Renal pelvis (tissue), 12 donors: ENCODE measurements around the gene HCRT. TPM values are rescaled to one million over a fixed set of nuclear protein-coding genes. Genes with fewer than 3 reads are reported as not detected.
A peak's percentile ranks its signal among the peaks of the same experiment; 100 is the strongest.
"Not testable (repeated sequence)": the region's sequence is repeated elsewhere in the genome, so short reads cannot be mapped to it uniquely, and the experiment has no call there.

Source experiments
- DNase-seq: peaks from one replicate; pipeline ENCODE4 v3.0.0-alpha.2; 2013
- long read RNA-seq, 16 experiments: transcript quantifications; one replicate each; lab custom pipeline, GENCODE V29; 2026
- polyA plus RNA-seq, 3 donors: library from polyadenylated mRNA; unstranded; fragments of 120-200 nt; gene quantifications; one replicate each; pipeline ENCODE4 v1.2.1, GENCODE V29; 2013; ENCODE audit not compliant: insufficient read length in 3 of 3

The HCRT gene
- polyA plus RNA-seq: not detected
- long read RNA-seq, donor 1: 0 reads
- long read RNA-seq, donor 2: 0 reads
- long read RNA-seq, donor 3: 0 reads
- long read RNA-seq, donor 4: 0 reads
- long read RNA-seq, donor 5: 0 reads
- long read RNA-seq, donor 6: 0 reads
- long read RNA-seq, donor 7: 0 reads
- long read RNA-seq, donor 8: 0 reads
- long read RNA-seq, donor 9: 0 reads
- long read RNA-seq, donor 10: 0 reads
- long read RNA-seq, donor 11, partial matches to known transcripts: 0 of 2 reads
- long read RNA-seq, donor 11, other reads (novel, unspliced or antisense): 0 of 2 reads
- long read RNA-seq, donor 12: 0 reads
- long read RNA-seq, donor 13: 0 reads
- long read RNA-seq, donor 14: 0 reads
- long read RNA-seq, donor 15: 0 reads
- long read RNA-seq, donor 16: 0 reads

- DNase-seq: no peak
These were observed at the start of gene HCRT for GRCh38 chr17:42184713-42185620. Gene HCRT (minus strand): TSS chr17:42185452. CDS start chr17:42185365, 87 bp downstream.

DNA sequence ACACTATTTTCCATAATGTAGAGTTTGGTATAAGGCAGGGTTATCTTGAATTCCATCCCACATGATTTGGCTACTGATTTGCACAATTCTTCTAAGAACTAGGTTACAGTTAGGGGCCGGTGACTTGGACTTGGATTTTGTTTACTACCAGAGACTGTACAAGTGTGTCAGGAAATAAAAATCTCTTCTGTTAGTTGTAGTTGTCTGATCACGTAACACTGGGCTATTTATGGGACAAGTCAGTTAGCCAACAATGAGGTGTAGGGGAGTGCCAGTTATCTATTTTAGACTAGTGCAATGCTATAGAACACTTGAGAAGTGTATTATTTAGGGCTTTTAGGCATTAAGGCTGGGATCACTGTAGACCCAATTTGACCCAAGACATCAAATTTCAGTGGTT, 48.7 kb upstream of the HCRT start:
- no peak for DNase-seq

- no peak for DNase-seq
These were observed 47.9 kb upstream of the HCRT start for GRCh38 chr17:42233156-42233555.

- no peak for DNase-seq
These were observed 45.0 kb upstream of the HCRT start for GRCh38 chr17:42230225-42230624.

DNA sequence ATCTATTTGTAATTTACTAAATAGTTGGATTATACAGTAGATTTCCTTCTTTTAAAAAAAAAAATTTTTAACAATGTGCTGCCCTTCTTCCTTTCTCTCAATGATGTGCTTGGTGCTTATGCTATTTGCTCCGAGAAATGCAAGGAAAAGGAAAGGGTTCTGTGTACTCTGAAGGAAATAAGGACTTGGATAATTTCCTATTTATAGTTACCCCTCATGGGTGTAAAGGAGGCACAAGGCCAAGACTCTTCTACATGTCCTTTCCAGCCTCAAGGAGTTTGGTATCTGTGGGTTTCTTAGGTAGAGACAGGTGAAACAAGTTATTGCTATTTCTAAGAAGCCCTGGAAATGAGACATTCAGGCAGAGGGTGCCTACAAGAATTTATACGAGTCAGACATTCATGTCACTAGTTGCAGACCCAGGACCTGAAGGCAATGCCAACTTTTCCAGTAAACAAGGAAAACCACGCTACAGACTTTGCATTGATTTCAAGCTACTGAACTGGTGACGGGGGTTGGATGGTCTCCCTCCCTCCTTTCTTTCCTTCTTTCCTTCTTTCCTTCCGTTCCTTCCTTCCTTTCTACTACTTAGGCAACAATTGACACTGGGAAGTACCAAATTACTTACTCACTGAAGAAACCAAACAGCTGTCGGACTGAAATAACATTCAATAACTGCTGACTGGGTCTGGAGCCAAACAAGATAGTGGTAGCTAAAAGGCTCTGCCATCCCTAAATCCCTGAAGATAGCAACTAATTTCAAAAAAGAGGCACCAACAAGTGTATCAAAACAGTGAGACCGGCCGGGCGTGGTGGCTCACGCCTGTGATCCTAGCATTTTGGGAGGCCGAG, 42.8 kb upstream of the HCRT start:
- DNase-seq: no peak

DNA sequence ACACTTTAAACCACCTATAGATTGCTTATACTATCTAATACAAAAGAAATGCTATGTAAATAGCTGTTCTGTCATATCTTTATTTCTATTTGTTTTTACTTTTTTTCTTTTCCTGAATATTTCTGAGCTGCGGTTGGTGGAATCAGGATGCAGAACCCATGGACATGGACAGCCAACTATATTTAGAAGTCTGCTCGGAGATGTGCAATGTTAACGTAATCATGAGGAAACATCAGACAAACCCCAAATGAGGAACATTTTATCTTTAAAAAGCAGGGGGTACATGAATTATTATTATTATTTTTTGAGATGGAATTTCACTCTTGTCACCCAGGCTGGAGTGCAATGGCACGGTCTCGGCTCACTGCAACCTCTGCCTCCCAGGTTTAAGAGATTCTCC, 40.4 kb upstream of the HCRT start:
- DNase-seq: no peak

DNA sequence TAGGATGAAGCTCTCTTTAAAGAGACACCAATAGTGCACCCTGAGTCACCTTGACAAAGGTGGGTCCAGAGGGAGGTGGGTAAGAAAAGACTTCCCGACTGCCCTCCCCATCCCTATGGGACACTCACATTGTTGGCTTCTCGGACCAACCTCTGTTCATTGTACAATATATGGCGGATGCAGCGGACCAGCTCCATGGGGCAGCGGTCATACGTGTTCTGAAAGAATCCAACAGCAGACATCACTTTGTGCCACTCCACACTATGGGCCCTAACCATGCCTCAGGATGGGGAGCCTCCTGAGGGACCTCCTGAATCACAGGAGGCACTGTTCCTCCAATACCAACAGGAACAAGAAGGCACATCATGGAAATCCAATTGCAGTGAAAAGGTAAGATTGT, 39.4 kb upstream of the HCRT start:
- DNase-seq: no peak

GRCh38 chr17:42221886-42222745, 36.9 kb upstream of the HCRT start:
- peak; percentile 33 for DNase-seq

GRCh38 chr17:42219280-42219679, 34.0 kb upstream of the HCRT start:
- not testable (repeated sequence) for DNase-seq

GRCh38 chr17:42214156-42214555, 28.9 kb upstream of the HCRT start:
- DNase-seq: no peak

DNA sequence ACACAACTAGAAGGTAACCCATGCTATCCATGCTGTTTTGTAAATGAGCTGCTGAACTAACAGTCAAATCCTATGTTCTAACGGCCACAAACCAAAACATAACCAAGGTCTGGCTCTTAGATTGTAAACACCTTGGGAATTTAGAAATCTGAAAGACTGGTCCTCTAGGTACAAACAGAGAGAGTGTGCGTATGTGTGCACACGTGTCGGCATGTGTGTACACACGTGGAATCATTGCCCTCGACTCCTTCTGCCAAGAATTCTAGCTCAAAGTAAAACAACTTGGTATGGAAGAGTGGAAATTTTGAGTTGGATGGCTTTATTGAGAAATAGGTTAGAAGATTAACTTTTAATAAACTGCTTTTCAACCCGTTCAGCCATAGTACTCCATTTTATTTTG, 27.1 kb upstream of the HCRT start:
- DNase-seq: no peak

- not testable (repeated sequence) for DNase-seq
These were observed 26.7 kb upstream of the HCRT start for GRCh38 chr17:42211921-42212341.

DNA sequence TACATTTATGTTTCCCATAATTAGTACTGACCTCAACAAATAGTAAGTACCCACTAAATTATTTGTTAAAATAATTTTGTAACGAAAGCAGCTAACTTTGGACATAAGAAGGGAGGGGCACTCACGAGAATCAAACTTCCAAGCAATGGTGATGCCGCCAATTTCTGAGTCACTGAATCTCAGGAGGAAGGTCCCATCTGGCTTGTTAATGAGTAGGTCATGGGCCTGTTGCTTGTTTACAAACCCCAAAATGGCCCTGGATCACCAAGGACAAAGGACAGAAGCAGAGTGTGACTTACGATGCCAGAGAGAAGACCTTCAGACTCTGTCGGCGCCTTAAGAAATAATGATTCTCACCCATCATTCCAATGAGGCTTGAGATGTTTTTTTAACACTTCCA, 24.8 kb upstream of the HCRT start:
- no peak for DNase-seq

DNA sequence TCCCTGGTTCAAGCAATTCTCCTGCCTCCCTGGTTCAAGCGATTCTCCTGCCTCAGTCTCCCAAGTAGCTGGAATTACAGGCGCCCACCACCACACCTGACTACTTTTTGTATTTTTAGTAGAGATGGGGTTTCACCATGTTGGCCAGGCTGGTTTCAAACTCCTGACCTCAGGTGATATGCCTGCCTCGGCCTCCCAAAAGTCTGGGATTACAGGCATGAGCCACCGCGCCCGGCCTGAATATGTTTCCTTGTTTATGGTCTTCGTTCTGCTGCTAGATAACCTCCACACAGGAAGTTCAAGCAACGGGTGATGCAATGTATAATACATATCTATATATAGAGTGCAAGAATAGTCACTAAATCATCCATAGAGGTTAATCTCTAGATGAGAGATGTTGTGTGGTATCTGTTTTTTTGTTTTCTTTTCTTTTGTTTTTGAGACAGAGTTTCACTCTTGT, 20.9 kb upstream of the HCRT start:
- DNase-seq: not testable (repeated sequence)

DNA sequence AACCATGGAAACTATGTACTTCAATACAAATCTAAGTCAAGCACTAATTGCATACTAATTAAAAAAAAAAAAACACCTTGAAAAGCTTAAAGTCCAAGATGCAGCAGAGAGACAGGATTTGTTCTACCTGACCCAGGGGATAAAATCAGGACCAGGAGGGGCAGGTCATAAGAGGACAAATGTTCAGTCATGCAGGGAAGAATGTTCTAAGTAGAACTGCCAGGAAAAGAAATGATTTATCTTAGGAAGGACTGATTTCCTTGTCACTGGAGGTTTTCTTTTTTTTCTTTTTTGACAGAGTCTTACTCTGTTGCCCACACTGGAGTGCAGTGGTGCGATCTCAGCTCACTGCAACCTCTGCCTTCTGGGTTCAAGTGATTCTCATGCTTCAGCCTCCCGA, 18.1 kb upstream of the HCRT start:
- no peak for DNase-seq

GRCh38 chr17:42202696-42203095, 17.4 kb upstream of the HCRT start:
- no peak for DNase-seq

DNA sequence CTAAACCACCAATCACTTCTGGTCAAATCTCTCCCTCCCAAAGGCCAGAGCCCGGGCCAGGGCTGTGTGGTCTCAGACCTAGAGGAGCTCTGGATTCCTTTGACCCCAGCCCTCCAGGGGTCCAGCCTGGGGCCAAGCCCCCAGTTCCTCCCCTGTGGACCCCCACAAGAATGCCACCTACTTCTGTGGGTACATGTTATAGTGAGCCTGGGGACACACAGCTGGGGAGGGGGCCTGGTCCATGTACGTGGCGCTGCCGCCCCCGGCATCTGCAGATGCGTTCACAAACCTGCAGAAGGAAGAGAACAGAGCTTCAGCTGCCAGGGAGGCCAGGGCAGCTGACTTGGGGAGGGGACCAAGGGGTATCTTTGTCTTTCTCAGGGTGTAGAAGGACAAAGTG, 16.9 kb upstream of the HCRT start:
- DNase-seq: no peak

GRCh38 chr17:42201458-42201772, 16.2 kb upstream of the HCRT start:
- no peak for DNase-seq

DNA sequence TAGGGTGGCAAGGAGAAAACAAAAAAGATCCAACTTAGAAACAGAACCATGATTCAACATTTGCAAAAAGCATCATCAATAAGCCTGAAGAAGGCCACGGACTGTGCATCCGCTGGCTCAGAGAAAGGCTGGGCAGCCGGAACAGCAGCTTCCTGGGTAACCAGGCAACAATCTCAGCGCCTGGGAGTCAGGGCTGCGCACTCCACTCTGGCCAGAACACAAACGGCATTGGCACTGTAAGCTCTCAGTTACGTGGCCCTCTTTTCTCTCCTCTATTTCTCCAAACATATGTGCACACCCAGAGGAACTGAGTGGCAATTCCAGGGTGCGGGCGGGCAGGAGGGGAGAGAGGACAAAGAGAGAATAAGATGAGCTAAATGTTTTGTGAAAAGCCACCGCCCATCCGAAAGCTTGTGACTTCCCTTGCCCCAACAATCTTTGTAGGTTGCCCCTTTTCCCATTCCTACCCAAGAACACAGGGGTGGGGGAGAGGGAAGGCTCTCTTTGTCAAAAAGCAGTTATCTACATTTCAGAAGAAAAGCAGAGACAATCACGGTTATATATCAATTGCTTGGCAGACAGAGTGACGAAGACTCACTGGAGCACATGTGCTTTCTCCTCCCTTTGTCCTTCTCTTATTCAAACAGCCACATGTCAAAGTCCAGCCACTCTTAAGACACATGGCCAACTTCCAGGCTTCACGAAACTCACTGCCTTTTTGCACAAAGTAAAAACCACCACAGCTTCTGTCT, 15.6 kb upstream of the HCRT start:
- no peak for DNase-seq

- DNase-seq: no peak
These were observed 14.3 kb upstream of the HCRT start for GRCh38 chr17:42199416-42200011.
